Ishikawa (cell line): Measurements from ENCODE around the gene DCP1B.

Experiments used
- CEBPB ChIP-seq: IDR thresholded peaks from 2 replicates; pipeline ENCODE4 v1.6.1; 2012
- CREB1 ChIP-seq: IDR thresholded peaks from 2 replicates; pipeline ENCODE4 v1.6.1; 2012; ENCODE audit warnings: low read depth
- EGR1 ChIP-seq: IDR thresholded peaks from 2 replicates; pipeline ENCODE4 v1.6.1; 2012
- EP300 ChIP-seq: IDR thresholded peaks from 2 replicates; pipeline ENCODE4 v1.6.1; 2012; ENCODE audit warnings: borderline replicate concordance
- FOXM1 ChIP-seq: IDR thresholded peaks from 2 replicates; pipeline ENCODE4 v1.6.1; 2012; ENCODE audit warnings: low read depth, borderline replicate concordance
- NFIC ChIP-seq: IDR thresholded peaks from 2 replicates; pipeline ENCODE4 v1.6.1; 2012
- RAD21 ChIP-seq: IDR thresholded peaks from 2 replicates; pipeline ENCODE4 v1.6.1; 2012; ENCODE audit warnings: low read depth
- TAF1 ChIP-seq: IDR thresholded peaks from 2 replicates; pipeline ENCODE4 v1.6.1; 2012; ENCODE audit warnings: low read depth, mild to moderate bottlenecking
- TCF12 ChIP-seq: IDR thresholded peaks from 2 replicates; pipeline ENCODE4 v1.6.1; 2012; ENCODE audit warnings: low read depth
- TEAD4 ChIP-seq: IDR thresholded peaks from 2 replicates; pipeline ENCODE4 v1.6.1; 2012
- YY1 ChIP-seq: IDR thresholded peaks from 2 replicates; pipeline ENCODE4 v1.6.1; 2012; ENCODE audit warnings: low read depth
- ZBTB7A ChIP-seq: IDR thresholded peaks from 2 replicates; pipeline ENCODE4 v1.6.1; 2012; ENCODE audit warnings: low read depth
- TF ChIP-seq, protein P1 (sequence below): IDR thresholded peaks from 2 replicates; pipeline ENCODE4 v1.6.1; 2012
- TF ChIP-seq, protein P2 (sequence below): IDR thresholded peaks from 2 replicates; pipeline ENCODE4 v1.6.1; 2012
- TF ChIP-seq, protein P3 (sequence below): IDR thresholded peaks from 2 replicates; pipeline ENCODE4 v1.6.1; 2012; ENCODE audit warnings: low read depth, mild to moderate bottlenecking

Gene DCP1B

DNA sequence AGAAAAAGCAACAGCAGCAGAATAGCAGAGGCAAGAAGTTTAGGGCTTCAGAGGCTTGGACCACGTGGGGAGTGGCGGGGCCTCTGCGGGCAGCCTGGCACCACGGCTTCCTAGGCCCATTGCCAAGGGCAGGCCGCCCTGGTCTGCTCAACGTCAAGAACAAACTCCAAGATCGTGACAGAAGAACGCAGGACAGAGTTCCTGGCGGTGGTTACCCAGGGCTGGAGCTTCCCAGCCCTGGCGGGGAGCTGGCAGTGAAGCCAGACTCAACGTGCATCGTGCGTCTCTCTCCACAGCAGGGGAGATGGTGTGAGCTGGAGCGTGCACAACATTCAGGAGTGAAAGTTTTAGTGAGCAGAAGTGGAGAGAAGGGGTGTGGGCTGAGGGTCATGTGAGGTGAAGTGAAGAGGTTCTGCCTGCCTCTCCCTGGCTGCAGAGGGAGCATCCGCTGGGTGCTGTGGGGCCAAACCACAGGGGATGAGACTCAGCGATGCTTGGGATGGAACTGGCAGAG is 71.9 kb downstream of the DCP1B start:
- TF ChIP-seq TAF1 (no peak), EP300 (no peak), FOXM1 (no peak), TCF12 (no peak), NFIC (0 out of 2 replicates have a peak, but pooled peaks have one; percentile 40), ZBTB7A (no peak), CEBPB (no peak), CREB1 (no peak), RAD21 (no peak), TEAD4 (no peak), EGR1 (no peak), YY1 (no peak)
- TF ChIP-seq, protein P1, sequence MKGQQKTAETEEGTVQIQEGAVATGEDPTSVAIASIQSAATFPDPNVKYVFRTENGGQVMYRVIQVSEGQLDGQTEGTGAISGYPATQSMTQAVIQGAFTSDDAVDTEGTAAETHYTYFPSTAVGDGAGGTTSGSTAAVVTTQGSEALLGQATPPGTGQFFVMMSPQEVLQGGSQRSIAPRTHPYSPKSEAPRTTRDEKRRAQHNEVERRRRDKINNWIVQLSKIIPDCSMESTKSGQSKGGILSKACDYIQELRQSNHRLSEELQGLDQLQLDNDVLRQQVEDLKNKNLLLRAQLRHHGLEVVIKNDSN, result peak; percentile 62
- TF ChIP-seq, protein P2, sequence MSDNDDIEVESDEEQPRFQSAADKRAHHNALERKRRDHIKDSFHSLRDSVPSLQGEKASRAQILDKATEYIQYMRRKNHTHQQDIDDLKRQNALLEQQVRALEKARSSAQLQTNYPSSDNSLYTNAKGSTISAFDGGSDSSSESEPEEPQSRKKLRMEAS, result peak; percentile 58
- TF ChIP-seq, protein P3, sequence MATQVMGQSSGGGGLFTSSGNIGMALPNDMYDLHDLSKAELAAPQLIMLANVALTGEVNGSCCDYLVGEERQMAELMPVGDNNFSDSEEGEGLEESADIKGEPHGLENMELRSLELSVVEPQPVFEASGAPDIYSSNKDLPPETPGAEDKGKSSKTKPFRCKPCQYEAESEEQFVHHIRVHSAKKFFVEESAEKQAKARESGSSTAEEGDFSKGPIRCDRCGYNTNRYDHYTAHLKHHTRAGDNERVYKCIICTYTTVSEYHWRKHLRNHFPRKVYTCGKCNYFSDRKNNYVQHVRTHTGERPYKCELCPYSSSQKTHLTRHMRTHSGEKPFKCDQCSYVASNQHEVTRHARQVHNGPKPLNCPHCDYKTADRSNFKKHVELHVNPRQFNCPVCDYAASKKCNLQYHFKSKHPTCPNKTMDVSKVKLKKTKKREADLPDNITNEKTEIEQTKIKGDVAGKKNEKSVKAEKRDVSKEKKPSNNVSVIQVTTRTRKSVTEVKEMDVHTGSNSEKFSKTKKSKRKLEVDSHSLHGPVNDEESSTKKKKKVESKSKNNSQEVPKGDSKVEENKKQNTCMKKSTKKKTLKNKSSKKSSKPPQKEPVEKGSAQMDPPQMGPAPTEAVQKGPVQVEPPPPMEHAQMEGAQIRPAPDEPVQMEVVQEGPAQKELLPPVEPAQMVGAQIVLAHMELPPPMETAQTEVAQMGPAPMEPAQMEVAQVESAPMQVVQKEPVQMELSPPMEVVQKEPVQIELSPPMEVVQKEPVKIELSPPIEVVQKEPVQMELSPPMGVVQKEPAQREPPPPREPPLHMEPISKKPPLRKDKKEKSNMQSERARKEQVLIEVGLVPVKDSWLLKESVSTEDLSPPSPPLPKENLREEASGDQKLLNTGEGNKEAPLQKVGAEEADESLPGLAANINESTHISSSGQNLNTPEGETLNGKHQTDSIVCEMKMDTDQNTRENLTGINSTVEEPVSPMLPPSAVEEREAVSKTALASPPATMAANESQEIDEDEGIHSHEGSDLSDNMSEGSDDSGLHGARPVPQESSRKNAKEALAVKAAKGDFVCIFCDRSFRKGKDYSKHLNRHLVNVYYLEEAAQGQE, result no peak

DNA sequence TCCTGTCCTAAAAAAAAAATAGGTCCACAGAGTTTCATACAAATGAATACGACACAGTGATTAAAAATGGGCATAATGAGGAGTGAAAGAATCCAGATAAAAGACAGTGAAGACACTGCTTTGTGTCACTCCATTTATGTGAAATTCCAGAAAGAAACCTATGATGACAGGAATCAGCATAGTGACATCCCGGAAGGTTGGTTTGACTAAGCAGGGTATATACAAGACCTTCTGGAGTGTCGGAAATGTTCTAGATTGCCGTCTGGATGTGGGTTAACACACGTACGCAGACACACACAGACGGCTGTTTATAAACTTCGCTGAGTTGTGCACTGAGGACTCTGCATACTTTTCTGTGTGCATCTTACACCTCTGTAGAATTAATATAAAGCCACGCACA is 72.6 kb downstream of the DCP1B start:
- no peak for TF ChIP-seq TEAD4
- TF ChIP-seq, protein P1, result no peak
- no peak for TF ChIP-seq YY1
- no peak for TF ChIP-seq EP300
- TF ChIP-seq CEBPB, result no peak
- TF ChIP-seq TCF12, result no peak
- TF ChIP-seq, protein P3, result no peak
- TF ChIP-seq, protein P2, result no peak
- TF ChIP-seq EGR1, result no peak
- no peak for TF ChIP-seq NFIC
- TF ChIP-seq FOXM1, result no peak

DNA sequence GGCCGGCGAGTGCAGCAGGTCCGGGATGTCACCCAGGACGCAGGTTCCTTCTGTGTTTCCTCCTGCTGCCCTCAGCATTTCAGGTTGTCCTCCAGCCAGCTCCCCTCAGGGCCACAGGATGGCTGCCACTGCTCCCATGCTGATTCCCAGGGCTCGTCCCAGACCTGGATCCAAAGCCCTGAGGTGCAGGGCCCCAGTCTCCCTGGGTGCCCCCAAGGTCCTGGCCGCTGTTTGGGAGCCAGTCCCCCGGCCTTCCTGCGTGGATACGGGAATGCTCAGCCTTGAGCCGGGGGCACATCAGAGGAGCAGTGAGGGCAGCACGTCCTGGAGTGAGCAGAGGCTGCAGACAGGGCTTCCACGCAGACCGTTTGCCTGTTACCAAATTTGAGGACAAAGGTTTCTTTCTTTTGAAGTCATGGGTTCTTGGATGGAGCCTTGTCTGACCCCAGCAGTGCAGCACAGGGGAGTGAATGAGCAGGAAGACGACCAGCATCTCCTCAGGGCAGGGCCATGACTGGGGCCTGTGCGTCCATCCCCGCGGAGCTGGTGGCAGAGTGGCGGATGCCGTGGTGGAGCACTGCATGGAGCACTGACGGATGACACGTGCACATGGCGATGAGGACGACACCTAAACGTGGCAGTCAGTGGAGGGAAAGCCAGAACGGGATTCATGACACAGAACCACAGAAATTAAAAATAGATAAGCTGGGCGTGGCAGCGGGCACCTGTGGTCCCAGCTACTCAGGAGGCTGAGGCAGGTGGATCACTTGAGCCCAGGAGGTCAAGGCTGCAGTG is 73.3 kb downstream of the DCP1B start:
- TF ChIP-seq NFIC, result no peak
- no peak for TF ChIP-seq CREB1
- no peak for TF ChIP-seq TEAD4
- no peak for TF ChIP-seq RAD21
- TF ChIP-seq FOXM1, result no peak
- TF ChIP-seq, protein P3, result no peak
- TF ChIP-seq EGR1, result no peak
- no peak for TF ChIP-seq YY1
- TF ChIP-seq, protein P1, result no peak
- no peak for TF ChIP-seq ZBTB7A
- TF ChIP-seq, protein P2, result no peak
- TF ChIP-seq EP300, result no peak
- no peak for TF ChIP-seq CEBPB
- TF ChIP-seq TCF12, result no peak
- no peak for TF ChIP-seq TAF1
